Fibroblast of lung (primary cell): ENCODE measurements around the gene KL. TPM values are rescaled to one million over a fixed set of nuclear protein-coding genes. Genes with fewer than 3 reads are reported as not detected.

Experiments
- DNase-seq, 2 donors: peaks; one replicate each; pipeline versions ENCODE4 v3.0.0 to v3.0.0-alpha.2; 2010; ENCODE audit warnings: low read depth in 2 of 2
- H2AFZ ChIP-seq: 2 replicates; pipeline ENCODE4 v1.5.1; 2012; ENCODE audit warnings: low read length, control low read depth, inconsistent platforms
- H3K27ac ChIP-seq: 2 replicates; pipeline ENCODE4 v1.5.1; 2011; ENCODE audit warnings: low read length, control low read depth; ENCODE audit not compliant: insufficient read depth
- H3K27me3 ChIP-seq: 2 replicates; pipeline ENCODE4 v1.5.1; 2011; ENCODE audit warnings: mild to moderate bottlenecking, low read length; ENCODE audit not compliant: control insufficient read depth, insufficient read depth
- H3K36me3 ChIP-seq: 2 replicates; pipeline ENCODE4 v1.5.1; 2011; ENCODE audit warnings: low read length; ENCODE audit not compliant: control insufficient read depth, insufficient read depth
- H3K4me1 ChIP-seq: 2 replicates; pipeline ENCODE4 v1.5.1; 2011; ENCODE audit warnings: low read length; ENCODE audit not compliant: control insufficient read depth, insufficient read depth; ENCODE audit errors: extremely low read depth
- H3K4me2 ChIP-seq: 2 replicates; pipeline ENCODE4 v1.5.1; 2011; ENCODE audit warnings: low read length, control low read depth; ENCODE audit not compliant: insufficient read depth; ENCODE audit errors: extremely low read depth
- H3K4me3 ChIP-seq, 4 experiments: fragments of 200-600 bp in 1 of 4; sonication (generic) in 1 of 4; replicated peaks in 1 of 4; 2 replicates each; pipeline ENCODE4 v1.5.1; 2011 to 2016; ENCODE audit warnings: low read length in 4 of 4, low read depth in 3 of 4, mild to moderate bottlenecking in 3 of 4, control low read depth in 2 of 4, inconsistent platforms in 1 of 4, mixed read lengths in 1 of 4; ENCODE audit not compliant: insufficient read depth in 1 of 4; ENCODE audit errors: control extremely low read depth in 1 of 4
- H3K79me2 ChIP-seq: 2 replicates; pipeline ENCODE4 v1.5.1; 2012; ENCODE audit warnings: mild to moderate bottlenecking, low read length, inconsistent platforms; ENCODE audit not compliant: control insufficient read depth, insufficient read depth
- H3K9ac ChIP-seq: 2 replicates; pipeline ENCODE4 v1.5.1; 2011; ENCODE audit warnings: mild to moderate bottlenecking, low read length, control low read depth; ENCODE audit not compliant: insufficient read depth
- H3K9me3 ChIP-seq: 2 replicates; pipeline ENCODE4 v1.5.1; 2012; ENCODE audit warnings: low read depth, low read length; ENCODE audit not compliant: control insufficient read depth, insufficient read depth
- H4K20me1 ChIP-seq: 2 replicates; pipeline ENCODE4 v1.5.1; 2011; ENCODE audit warnings: low read length; ENCODE audit not compliant: control insufficient read depth, insufficient read depth; ENCODE audit errors: extremely low read depth
- CTCF ChIP-seq, 2 donors: IDR thresholded peaks in 1 of 2; conservative IDR thresholded peaks in 1 of 2; 1 replicate in 1 of 2; 2 replicates in 1 of 2; pipeline ENCODE4 v1.5.1; 2011 to 2012; ENCODE audit warnings: low read length in 2 of 2, control low read depth in 1 of 2, inconsistent platforms in 1 of 2, low read depth in 1 of 2, mild to moderate bottlenecking in 1 of 2
- EZH2 ChIP-seq: IDR thresholded peaks from 2 replicates; pipeline ENCODE4 v1.5.1; 2012; ENCODE audit warnings: low read length, control low read depth, mild to moderate bottlenecking; ENCODE audit errors: missing control alignments
- polyA plus RNA-seq, 2 donors: library from polyadenylated mRNA; depleted of rRNA in 1 of 2; stranded (reverse) in 1 of 2; unstranded in 1 of 2; fragments of >200 nt; gene quantifications; 2 replicates each; pipeline ENCODE4 v1.2.1, GENCODE V29; 2011 to 2012; ENCODE audit warnings: missing spikeins in 1 of 2
- total RNA-seq: library from RNA; depleted of rRNA; stranded (reverse); fragments of >200 nt; gene quantifications from 2 replicates; pipeline ENCODE4 v1.2.1, GENCODE V29; 2014

KL gene
- total and polyA plus RNA-seq, 2 donors (not counting 1 experiment from before 2014, with no cell fraction given), result 0.17 TPM; not detected in 1

GRCh38 chr13:33070713-33071112 is 54.5 kb downstream of the KL start:
- Histone ChIP-seq H3K9me3 (no peaks in the 10 kb centered on the region), H3K27ac (no peak overlapping the region), H3K36me3 (no peaks in the 10 kb centered on the region), H3K4me1 (no peaks in the 10 kb centered on the region), H4K20me1 (no peaks in the 10 kb centered on the region), H3K27me3 (no peaks in the 10 kb centered on the region), H3K79me2 (no peaks in the 10 kb centered on the region), H3K4me2 (no peak overlapping the region), H2AFZ (no peak overlapping the region), H3K4me3 (no peak overlapping the region), H3K9ac (no peak overlapping the region)
- no peak for TF ChIP-seq EZH2
- no peak for TF ChIP-seq CTCF (conservative IDR thresholded peaks at IDR 0.05 in 1 of 2, IDR thresholded peaks at IDR 0.05 in 1 of 2; ENCODE audit: low read depth in 1 of 2, low read length in 2 of 2)
- peak in 1 of 2 donors; percentile 28 for DNase-seq

- Histone ChIP-seq H3K79me2 (no peaks in the 10 kb centered on the region), H3K4me2 (no peak overlapping the region), H3K27ac (no peak overlapping the region), H2AFZ (no peak overlapping the region), H4K20me1 (no peaks in the 10 kb centered on the region), H3K4me3 (no peak overlapping the region), H3K27me3 (no peaks in the 10 kb centered on the region), H3K4me1 (no peaks in the 10 kb centered on the region), H3K36me3 (no peaks in the 10 kb centered on the region), H3K9me3 (no peaks in the 10 kb centered on the region), H3K9ac (no peak overlapping the region)
- no peak for TF ChIP-seq CTCF (conservative IDR thresholded peaks at IDR 0.05 in 1 of 2, IDR thresholded peaks at IDR 0.05 in 1 of 2; ENCODE audit: low read depth in 1 of 2, low read length in 2 of 2)
- TF ChIP-seq EZH2, result no peak
- DNase-seq, result no peak
These were observed 56.1 kb downstream of the KL start for GRCh38 chr13:33072282-33072681.

- H3K4me2 ChIP-seq, result no peak overlapping the region
- TF ChIP-seq CTCF (conservative IDR thresholded peaks at IDR 0.05 in 1 of 2, IDR thresholded peaks at IDR 0.05 in 1 of 2; ENCODE audit: low read depth in 1 of 2, low read length in 2 of 2) (no peak), EZH2 (no peak)
- H3K9me3 ChIP-seq, result no peaks in the 10 kb centered on the region
- no peaks in the 10 kb centered on the region for H4K20me1 ChIP-seq
- no peak overlapping the region for H3K4me3 ChIP-seq
- no peak overlapping the region for H3K27ac ChIP-seq
- H3K9ac ChIP-seq, result no peak overlapping the region
- DNase-seq, result no peak
- no peaks in the 10 kb centered on the region for H3K27me3 ChIP-seq
- no peaks in the 10 kb centered on the region for H3K79me2 ChIP-seq
- H3K36me3 ChIP-seq, result no peaks in the 10 kb centered on the region
- H2AFZ ChIP-seq, result no peak overlapping the region
- H3K4me1 ChIP-seq, result no peaks in the 10 kb centered on the region
These were observed 56.5 kb downstream of the KL start for GRCh38 chr13:33072759-33073158.
